PC-3 (cell line): ENCODE data around the gene LGI4.

Experiments used
- EZH2 ChIP-seq: fragments of 300-600 bp; sonication (generic); IDR thresholded peaks from one replicate; pipeline ENCODE4 v1.6.1; 2017; ENCODE audit warnings: antibody characterized with exemption, mild to moderate bottlenecking, low read length; ENCODE audit not compliant: unreplicated experiment
- TF ChIP-seq, protein P1 (sequence below): fragments of 300-600 bp; sonication (generic); conservative IDR thresholded peaks from 2 replicates; pipeline ENCODE4 v1.5.1; 2017; ENCODE audit warnings: antibody characterized with exemption, low read depth, mild to moderate bottlenecking, low read length

DNA sequence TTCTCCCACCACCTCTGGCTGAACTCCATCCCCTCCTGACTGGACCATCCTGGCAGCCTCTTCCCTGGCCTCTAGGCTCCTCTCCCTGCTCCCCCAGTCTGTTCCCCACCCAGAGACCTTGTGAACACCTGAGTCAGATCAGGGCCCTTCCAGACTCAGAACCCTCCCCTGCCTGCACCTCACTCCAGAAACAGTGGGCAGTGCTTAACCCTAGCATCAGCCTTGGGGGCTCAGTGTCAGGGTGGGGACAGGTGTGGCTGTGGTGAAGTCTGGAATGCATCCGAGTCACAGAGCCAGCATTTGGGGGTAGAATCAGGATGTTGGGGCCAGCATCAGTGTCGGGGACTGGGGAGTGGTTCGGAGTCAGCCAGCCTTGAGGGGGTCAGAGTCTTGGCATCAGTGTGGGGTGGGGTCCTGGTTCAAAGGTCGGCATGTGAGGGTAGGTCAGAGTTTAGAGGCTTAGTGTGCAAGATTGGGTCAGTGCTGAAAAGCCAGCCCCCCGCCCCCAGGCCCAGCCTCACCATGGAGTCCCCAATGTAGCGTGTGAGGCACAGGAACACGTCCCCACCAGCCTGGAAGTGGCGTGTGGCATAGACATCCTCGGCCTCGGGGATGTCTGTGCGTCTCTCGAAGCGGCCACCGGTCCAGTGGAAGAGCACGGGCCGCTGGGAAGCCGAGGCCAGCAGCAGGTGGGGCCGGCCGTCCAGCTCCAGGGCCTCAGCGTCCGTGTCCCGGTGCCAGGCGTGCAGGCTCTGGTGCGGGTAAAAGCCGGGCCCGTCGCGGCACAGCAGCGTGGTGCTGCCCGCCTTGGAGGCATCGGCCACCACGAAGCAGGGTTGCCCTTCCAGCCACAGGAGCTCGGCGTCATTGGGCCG is 8.9 kb downstream of the LGI4 start:
- TF ChIP-seq EZH2: no peak
- TF ChIP-seq, protein P1, sequence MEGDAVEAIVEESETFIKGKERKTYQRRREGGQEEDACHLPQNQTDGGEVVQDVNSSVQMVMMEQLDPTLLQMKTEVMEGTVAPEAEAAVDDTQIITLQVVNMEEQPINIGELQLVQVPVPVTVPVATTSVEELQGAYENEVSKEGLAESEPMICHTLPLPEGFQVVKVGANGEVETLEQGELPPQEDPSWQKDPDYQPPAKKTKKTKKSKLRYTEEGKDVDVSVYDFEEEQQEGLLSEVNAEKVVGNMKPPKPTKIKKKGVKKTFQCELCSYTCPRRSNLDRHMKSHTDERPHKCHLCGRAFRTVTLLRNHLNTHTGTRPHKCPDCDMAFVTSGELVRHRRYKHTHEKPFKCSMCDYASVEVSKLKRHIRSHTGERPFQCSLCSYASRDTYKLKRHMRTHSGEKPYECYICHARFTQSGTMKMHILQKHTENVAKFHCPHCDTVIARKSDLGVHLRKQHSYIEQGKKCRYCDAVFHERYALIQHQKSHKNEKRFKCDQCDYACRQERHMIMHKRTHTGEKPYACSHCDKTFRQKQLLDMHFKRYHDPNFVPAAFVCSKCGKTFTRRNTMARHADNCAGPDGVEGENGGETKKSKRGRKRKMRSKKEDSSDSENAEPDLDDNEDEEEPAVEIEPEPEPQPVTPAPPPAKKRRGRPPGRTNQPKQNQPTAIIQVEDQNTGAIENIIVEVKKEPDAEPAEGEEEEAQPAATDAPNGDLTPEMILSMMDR: no peak
